HT-29 (cell line): ENCODE measurements around the gene FAM227B. TPM values are rescaled to one million over a fixed set of nuclear protein-coding genes. Genes with fewer than 3 reads are reported as not detected.
"Not testable (repeated sequence)": the region's sequence is repeated elsewhere in the genome, so short reads cannot be mapped to it uniquely, and the experiment has no call there.

Experiments used
- DNase-seq: peaks from one replicate; pipeline ENCODE4 v3.0.0-alpha.2; 2015; ENCODE audit warnings: low spot score
- total RNA-seq: library from RNA; depleted of rRNA; stranded (reverse); fragments of >200 nt; shearing (Covaris generic); gene quantifications from 2 replicates; pipeline ENCODE4 v1.2.3, GENCODE V29; 2014; rRNA removed

Gene FAM227B
- total RNA-seq, result 0.18 TPM in 1 of 2 replicates, not detected in the other

GRCh38 chr15:49620658-49621368 lies at the start of gene FAM227B, which contains the start of gene DTWD1:
Gene FAM227B (minus strand): TSS chr15:49620818. CDS start chr15:49615171, 5,647 bp downstream.
Gene DTWD1 (plus strand): TSS chr15:49621048. CDS start chr15:49625168, 4,120 bp downstream.
- peak; percentile 99 for DNase-seq

- no peak for DNase-seq
Measured at GRCh38 chr15:49669288-49669687, 48.7 kb upstream of the FAM227B start.

- DNase-seq, result not testable (repeated sequence)
Measured at GRCh38 chr15:49666486-49666885, 45.9 kb upstream of the FAM227B start.

- DNase-seq, result no peak
Measured at GRCh38 chr15:49664716-49665115, 44.1 kb upstream of the FAM227B start.

GRCh38 chr15:49656734-49657133 lies 36.1 kb upstream of the FAM227B start:
- no peak for DNase-seq

GRCh38 chr15:49652922-49653321 lies 32.3 kb upstream of the FAM227B start:
- DNase-seq, result no peak

GRCh38 chr15:49650676-49651075 lies 30.1 kb upstream of the FAM227B start:
- no peak for DNase-seq

GRCh38 chr15:49649987-49650386 lies 29.4 kb upstream of the FAM227B start:
- DNase-seq, result no peak

- no peak for DNase-seq
Measured at GRCh38 chr15:49646891-49647290, 26.3 kb upstream of the FAM227B start.

GRCh38 chr15:49645941-49646340 lies 25.3 kb upstream of the FAM227B start:
- DNase-seq, result no peak

- DNase-seq, result no peak
Measured at GRCh38 chr15:49645277-49645676, 24.7 kb upstream of the FAM227B start.

- no peak for DNase-seq
Measured at GRCh38 chr15:49644364-49644794, 23.8 kb upstream of the FAM227B start.

GRCh38 chr15:49637857-49638256 lies 17.2 kb upstream of the FAM227B start:
- DNase-seq, result no peak

GRCh38 chr15:49628379-49628778 lies 7.8 kb upstream of the FAM227B start:
- DNase-seq, result no peak

- no peak for DNase-seq
Measured at GRCh38 chr15:49627407-49627877, 6.8 kb upstream of the FAM227B start.

- DNase-seq, result no peak
Measured at GRCh38 chr15:49625460-49626036, 4.9 kb upstream of the FAM227B start.

GRCh38 chr15:49624056-49624455 lies 3.4 kb upstream of the FAM227B start:
- no peak for DNase-seq

GRCh38 chr15:49622561-49622960 lies 1.9 kb upstream of the FAM227B start:
- no peak for DNase-seq

- no peak for DNase-seq
Measured at GRCh38 chr15:49621887-49622286, 1.3 kb upstream of the FAM227B start.

GRCh38 chr15:49621401-49621811 lies 788 bp upstream of the FAM227B start:
- peak; percentile 54 for DNase-seq

GRCh38 chr15:49620199-49620598 lies 419 bp downstream of the FAM227B start:
- DNase-seq, result no peak

GRCh38 chr15:49619226-49619625 lies 1.4 kb downstream of the FAM227B start:
- no peak for DNase-seq

GRCh38 chr15:49612240-49612639 lies 8.4 kb downstream of the FAM227B start:
- DNase-seq, result not testable (repeated sequence)
